Measurements from ENCODE around the gene DPPA5.

- TF ChIP-seq POLR2A (IDR thresholded peaks at IDR 0.05; ENCODE audit: low read length) (no peak), GATA1 (IDR thresholded peaks at IDR 0.05; ENCODE audit: low read depth, low read length) (no peak)
These were observed 21.1 kb upstream of the DPPA5 start for GRCh38 chr6:73375216-73375615.
